Activated T-cell treated with anti-CD3 and anti-CD28 coated beads for 48 hours (primary cell): Measurements from ENCODE around the gene ARHGAP42.
"Not testable (repeated sequence)": the region's sequence is repeated elsewhere in the genome, so short reads cannot be mapped to it uniquely, and the experiment has no call there.

Source experiments
- DNase-seq: peaks from one replicate; pipeline ENCODE4 v3.0.0-alpha.2; 2020; ENCODE audit warnings: low read depth

ARHGAP42 gene

DNA sequence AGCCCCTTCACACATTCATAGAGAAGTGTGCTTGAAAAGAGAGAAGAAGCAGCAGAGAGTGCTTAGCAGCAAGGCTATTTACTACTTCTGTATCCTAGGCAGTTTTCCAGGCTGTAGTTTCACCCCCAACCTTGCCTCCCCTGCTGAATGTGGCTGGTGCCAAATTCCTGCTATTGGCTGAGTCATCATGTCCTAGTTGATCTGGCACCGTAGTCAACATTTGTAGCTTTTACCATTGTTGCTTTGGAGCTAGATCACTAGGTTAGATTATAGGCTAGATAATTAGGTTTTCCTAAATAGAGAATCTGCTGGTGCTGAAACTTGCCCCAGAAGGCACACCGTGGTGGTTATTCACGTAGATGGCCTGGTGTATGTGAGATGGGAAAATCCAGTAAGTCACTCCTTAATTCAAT, 32.7 kb downstream of the ARHGAP42 start:
- DNase-seq = no peak

DNA sequence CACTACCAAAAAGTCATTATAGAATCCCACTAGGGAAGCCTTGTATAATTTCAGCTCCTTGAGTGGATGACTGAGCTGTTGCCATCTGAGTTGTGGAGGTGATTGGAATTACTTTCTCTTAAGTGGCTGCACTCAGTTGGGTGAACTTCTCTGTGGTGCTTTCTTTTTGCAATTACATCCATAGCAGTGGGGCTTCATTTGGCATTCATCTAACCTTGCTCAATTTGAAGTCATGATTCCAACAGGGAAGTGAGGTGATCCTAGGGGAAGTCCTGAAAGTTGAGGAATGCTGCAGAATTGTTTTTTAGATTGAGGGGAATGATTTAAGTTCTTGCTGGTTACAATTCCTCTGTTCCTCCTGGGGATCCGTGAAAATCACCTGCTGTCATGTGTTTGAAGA, 39.6 kb downstream of the ARHGAP42 start:
- no peak for DNase-seq

DNA sequence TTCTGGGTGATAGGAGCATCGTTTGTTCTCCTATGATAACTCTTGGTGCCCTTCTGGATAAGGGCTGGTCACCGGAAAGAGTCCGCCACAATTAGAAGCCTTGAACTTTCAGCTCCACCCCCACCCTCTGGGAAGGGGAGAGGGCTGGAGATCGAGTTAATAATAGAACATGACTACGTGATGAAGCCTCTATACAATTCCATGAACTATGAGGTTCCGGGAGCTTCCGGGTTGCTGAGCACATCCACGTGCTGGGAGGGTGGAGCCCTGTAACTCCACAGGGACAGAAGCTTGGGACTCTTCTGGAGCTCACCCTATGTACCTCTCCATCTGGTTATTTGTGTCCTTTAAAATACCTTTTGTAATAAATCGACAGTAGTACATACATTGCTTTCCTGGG, 40.3 kb downstream of the ARHGAP42 start:
- DNase-seq = no peak

DNA sequence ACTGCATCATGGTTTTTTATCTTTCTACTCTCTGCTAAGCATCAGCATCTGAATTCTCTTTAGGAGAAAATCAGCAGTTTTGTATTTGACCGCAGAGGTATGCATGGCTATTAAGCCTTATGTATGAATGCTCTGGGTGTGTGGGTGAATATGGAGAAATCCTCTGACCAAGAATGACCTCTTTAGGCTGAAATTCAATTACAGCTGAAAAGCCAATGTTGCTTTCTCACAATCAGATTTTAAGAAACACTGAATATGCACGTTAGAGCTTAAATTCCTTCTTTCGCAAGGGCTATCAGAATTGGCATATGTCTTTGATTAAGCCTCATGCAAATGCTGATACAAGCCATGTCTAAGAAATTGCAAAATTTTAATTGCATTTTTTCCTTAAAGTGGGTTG, 43.2 kb downstream of the ARHGAP42 start:
- no peak for DNase-seq

DNA sequence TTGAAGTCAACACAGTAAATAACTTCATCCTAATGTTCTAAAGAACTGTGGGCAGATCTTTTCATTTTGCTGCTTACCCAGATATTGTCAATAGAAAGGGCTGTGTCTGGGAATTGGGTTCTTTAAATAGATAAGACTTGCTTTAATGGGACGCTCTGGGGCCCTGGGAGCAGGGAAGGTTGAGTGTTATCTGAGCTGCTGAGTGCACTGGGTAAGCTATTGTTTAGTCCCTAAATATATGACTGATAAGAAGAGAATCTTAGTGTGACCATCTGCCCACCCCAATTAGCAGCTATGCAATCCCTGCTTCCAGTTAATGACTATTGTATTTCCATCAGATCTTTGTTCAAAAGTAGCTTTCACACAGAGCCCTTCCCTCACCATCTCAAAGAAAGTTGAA, 44.4 kb downstream of the ARHGAP42 start:
- DNase-seq = no peak

DNA sequence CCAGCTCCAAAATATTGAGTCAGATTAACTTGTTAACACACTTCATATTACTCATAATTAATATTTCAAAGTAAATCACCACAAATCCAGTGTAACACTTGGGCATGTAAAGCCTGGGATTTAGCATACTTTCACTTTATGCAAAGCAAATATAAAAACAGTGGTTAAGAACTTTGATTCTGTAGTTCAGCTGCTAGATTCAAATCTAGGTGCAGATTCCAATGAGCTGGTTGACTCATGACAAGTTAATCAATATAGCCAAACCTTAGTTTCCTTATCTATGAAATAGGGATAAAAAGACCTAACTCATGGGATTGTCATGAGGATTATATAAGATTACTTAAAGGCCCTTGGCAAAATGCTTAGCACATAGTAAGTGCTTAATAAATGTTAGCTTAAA, 45.9 kb downstream of the ARHGAP42 start:
- DNase-seq = no peak

DNA sequence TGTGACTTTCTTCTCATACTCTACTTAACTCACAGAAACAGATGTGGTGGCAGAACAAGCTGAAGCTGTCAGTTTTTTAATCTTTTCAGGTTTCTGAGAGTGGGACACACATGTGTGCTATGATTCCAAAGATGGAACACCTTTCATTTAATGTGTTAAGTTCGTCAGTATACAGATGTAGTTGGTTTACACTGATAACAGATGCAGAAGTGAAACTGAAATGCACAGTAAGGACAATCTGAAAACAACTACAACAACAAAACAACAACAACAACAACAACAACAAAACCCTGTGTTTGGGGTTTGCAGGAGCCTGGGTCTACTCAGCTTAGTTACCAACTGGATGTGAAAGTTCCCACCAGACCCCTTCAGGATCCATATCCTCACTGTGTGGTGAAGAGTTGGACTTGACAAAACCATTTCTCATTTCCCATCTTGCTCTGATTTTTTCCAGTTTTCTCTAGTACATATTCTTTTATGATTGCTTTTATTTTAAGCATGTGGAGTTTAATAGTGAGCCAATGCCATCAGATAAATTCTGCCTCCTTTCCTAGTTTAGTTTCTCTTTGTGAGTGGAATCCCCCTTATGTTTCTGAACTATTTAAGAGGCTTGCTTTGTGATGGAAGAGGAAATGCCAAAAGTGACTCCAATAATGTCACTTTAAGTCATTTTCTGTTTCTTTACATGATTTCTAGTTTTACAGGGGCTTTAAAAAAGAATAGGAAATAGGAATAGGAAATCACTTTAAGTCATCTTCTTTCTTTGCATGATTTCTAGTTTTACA, 47.8 kb downstream of the ARHGAP42 start:
- no peak for DNase-seq

DNA sequence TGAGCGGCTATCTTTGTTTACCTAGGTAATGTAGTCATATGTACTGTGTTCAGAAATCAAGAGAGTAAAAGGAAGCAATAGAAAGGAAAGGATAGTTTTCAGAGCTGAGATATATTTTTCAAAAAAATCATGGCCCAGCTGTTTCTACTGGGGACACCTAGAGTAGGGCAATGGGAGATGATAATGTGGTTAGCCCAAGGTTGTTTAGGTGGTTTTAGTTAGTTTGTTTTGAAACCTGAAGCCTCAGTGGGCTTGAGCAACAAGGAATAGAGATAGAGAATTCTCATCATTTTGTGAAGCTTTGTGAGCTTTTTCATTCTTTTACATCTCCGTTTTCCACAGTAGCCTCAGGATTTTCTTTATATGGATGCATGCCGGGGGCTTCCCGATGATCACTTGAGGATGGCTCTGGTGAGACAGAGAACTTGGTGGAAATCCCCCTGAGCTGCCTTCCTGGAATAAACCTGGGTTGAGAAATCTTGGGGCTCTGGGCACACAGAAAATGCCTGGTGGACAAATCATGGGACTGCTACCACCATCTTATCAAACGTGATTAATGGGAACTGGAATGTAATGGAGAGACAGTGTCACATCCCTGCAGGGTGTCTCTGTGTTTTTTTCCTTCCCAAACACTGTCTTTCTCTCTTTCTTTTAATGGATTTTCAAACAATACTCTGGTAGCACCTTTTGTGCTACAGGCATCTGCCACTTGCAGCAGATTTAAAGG, 49.0 kb downstream of the ARHGAP42 start:
- no peak for DNase-seq

DNA sequence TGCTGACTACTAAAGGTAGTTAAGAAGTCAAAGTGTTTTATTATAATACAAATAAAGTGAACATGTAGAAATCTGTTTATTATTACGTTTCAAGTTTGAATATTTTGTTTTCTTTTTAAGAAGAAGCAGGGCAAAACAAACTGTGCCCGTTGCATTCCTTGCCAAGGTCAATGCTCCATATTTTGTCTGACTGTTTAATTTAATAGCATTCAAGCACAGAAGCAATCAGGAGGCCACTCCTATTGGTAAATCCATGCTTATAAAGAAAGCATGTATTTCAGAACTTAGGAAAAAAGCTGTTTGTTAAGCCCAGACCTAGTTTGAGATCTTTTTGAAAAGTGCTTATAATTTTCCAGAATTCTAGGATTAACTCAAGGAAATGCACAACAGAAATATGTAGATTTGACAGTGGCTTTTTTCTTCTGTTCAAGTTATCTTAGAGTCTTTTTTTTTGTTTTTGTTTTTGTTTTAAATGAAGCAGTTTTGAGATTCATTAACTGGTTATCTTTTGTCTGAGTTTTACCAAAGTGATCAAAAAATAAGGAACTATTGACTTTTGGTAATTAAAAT, 51.7 kb downstream of the ARHGAP42 start:
- DNase-seq = no peak

DNA sequence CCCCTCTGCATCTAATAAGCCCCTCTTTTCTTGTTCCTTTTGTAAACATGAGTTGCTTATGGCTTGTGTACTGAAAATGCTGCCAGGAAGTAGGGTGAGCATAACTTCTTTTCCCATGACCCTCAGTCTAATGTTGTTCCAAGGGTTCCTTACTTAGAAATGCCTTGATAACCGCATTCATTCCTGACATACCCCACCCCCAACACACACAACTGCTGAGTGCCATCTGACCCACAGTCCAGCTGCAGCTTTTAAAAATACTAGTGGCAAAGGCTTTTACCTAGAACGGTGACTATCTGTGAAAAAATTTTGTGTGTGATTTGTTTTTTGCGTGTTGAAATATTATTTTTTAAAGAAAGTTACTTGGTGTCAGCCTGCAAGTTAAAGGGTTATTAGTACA, 52.6 kb downstream of the ARHGAP42 start:
- no peak for DNase-seq

DNA sequence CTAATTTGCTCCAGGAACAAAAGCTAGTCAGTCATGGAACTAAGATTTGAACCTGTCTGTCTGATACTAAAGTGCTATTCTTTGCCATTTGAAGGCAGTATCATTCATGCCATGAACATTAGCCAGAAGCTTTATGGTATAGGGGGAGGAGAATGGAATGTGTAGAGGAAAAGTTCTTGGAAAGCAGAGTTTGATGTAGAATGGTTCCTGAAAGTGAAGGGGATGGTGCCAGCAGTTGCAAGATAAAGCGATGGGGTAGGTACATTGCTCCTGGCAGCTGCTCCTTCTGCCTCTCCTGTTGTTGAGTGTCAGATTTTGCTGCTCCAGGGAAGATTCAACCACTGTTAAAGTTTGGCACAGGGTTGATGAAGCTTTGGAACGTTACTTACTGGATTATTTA, 53.4 kb downstream of the ARHGAP42 start:
- no peak for DNase-seq

DNA sequence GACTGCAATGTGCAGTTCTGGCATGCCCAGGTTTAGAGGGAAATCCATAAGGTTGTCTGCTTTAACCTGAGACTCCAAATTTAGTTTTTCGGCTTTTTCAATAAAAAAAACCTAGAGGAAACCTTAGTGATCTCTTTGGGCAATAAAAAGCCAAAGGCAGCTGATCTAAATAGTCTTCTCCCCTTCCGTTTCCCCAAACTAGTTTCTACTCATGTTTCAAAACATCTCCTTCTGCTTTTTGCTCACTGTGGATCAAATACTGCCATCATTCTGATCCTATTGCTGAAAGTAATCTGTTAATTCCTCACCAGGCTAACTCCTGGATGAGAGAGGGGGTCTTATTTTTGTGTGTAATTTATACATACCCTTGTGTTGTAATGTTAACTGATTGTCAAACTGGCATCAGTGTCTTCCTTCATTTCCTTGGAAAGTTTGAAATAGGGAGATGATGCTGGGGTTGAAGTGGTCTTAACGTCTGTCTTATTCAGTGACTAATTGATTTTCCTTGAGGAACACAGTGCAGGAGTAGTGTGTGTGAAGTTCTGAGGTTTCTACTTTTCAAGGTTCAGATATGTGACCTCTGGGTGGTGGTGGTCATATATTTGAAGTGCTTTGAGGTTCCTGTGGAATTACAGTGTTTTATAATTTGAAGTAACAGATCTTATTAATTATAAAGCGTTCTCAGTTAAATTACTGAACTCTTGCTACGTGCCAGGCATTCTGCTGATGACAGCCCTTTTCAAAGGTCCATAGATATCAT, 55.0 kb downstream of the ARHGAP42 start:
- no peak for DNase-seq

DNA sequence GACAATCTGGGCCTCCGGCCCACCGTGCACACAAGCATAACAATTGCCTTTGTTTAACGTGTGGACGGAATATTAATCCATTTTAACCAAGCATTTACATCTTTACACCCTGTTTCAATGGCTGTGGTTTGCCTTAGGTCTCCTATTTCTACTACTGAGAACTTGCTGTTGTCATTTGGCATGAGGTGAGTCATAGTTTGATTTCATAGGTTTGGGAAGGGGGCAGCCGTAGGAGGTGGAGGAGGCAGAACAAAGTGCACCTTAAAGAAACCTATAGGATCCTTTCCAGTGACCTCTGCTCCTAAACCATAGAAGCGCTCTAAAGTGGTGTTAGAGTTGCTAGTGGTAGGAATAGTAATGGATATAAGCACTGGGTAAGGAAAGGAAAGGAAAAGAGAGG, 59.4 kb downstream of the ARHGAP42 start:
- no peak for DNase-seq

DNA sequence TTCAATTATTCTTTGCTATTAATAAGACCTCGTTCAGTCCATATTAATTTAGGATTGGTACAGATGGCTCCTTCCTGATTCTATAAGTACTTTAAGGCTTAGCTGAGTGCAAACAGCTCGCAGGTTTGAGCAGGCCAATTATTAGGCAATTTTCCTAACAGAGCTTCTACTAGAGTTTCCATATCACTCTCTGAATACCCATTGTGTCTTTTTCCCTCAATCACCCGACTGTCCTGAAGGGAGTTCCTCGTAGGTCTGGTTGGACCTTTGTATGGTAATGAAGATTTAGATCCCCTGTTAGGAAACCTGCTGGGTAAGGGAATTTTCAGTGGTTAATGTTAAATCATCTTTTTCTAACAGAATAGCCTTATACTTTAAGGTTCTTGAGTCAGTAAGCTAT, 61.1 kb downstream of the ARHGAP42 start:
- DNase-seq = no peak

DNA sequence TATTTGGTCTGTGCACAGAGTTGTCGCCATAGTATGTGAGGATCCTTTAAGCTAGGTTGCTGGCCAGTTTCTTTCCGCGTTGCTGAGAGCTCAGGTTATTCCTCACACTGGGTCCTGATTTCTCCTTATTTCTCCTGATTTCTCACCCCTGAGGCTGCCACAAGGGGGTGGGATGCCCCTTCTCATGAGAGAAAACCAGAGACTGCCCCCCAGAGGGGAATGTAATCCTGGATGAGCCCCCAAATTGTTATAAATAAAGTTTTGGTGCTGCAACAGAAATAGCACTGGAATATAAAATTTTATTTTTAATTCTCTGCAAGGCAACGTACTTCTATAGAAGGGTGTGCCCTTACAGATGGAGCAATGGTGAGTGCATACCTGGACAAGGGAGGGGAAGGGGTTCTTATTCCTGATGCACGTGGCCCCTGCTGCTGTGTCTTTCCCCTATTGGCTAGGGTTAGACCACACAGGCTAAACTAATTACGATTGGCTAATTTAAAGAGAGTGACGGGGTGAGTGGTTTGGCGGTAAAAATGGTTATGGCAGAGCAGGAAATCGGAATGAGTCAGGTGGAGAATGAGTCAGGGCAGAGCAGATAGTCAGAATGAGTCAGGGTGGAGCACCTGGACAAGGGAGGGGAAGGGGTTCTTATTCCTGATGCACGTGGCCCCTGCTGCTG, 62.9 kb downstream of the ARHGAP42 start:
- DNase-seq = not testable (repeated sequence)

DNA sequence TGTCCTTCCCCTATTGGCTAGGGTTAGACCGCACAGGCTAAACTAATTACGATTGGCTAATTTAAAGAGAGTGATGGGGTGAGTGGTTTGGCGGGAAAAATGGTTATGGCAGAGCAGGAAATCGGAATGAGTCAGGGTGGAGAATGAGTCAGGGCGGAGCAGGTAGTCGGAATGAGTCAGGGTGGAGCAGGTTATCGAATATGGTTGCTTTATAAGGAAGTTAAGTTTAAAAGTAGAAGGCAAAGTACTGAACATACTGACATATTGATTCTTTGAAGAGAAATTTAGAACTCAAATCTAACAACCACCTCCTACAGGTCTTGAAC, 63.4 kb downstream of the ARHGAP42 start:
- not testable (repeated sequence) for DNase-seq

DNA sequence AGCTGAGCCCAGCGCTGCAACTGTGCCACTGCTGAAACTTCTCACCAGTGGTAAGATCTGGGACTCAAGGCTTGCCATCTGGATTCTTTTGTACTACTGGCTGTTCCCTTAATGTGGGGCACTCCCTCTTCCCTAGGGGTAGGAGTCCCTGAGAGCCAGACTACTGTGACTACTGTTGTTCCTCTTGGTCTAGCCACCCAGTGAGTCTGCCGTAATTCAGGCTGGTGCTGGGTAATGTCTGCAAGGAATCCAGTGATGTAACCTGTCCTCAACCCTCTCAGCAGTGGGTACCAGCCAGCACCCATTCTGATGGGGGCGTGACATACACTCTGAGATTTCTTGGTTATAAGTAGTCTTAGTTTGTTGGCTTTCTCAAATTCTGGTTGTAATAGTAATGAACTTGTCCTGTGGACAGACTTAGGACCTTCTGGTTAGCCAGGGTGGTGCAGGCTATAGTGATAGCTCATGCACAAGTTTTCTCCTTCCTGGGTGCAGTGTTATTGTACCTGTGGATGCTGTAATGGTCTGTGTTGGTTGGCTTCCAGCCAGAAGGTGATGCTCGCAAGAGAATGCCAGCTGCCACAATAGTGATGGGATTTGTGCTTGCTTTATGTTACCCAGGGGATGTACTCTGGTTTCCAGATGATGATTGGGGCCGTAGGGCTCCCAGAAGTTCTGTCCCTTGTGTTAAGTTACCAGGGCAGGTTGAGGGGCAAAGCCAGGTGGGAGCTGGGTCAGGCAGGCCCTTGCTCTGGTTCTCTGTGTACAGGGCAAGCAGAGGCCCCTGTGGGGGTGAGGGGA, 65.5 kb downstream of the ARHGAP42 start:
- no peak for DNase-seq

DNA sequence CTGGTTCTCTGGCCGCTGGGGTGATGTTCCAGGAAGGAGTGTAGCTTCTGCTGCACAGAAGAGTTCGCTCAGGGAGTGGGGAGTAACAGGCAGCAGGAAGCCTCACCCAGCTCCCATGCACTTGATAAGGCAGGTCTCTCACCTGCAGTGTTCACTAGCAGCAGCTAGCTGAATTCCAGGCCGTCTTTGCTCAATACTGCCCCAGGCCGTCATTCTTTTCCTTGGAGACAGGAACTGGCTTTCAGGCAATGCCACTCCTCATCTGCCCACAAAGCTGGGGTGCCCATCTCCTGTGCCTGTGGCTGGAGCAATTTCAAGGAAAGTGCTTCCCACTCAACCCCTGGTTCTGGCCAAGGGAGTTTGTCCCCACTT, 66.1 kb downstream of the ARHGAP42 start:
- no peak for DNase-seq

DNA sequence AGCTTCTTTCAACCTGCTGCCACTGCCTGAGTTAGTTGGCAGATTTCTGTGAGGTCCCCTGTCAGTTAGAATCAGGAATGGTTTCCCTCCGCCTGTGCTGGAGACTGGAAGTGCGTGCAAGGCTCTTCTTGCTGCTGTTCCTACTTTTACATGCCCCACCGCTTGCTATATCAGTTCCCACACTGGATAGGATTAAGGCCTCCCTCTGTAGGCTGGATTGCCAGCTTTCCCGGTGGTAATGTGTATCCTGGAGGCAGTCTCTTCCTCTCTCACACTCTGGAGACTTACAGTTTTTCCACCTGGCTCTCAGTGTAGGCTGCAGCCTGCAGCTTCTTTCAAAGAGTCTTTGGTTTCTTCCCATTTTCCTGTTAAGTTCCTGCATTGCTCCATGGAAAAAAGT, 66.5 kb downstream of the ARHGAP42 start:
- no peak for DNase-seq

DNA sequence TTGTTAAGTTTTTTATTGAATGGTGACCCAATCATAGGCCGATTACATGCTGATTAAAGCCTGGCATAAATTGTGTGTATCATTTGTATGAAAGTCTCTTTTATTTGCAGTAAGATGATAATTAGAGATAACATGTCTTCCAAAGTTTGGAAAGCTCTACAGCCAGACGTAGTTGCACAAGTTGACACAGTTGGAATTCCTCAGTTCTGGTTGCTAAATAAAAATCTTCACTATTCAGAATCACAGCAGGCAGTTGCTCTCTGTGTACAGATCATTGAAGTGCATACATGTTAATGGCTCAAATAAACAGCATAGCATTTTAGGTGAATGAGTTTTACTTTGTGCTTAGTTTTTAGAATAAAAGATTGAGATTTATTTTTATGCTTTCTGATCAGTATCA, 69.5 kb downstream of the ARHGAP42 start:
- no peak for DNase-seq

DNA sequence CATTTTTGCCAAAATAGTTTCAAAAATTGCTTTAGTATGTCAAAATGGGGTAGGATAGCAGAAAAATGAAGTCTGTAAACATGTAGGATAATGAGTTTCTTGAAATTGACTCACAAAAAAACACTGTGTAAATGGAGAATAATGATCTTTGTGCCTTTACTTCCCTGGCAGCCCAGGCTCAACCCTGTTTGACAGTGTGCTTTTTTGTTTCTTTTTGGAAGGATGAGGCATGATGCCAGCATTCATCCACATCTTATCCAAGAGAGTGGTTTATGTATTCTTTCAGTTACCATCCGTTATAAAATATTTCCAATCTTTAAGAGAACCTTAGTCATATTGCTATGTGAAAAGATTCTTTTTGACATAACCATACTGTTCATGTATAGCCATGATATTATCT, 70.6 kb downstream of the ARHGAP42 start:
- no peak for DNase-seq
